GM10266 (cell line): ENCODE results near the gene CH25H.
"Not testable (repeated sequence)": the region's sequence is repeated elsewhere in the genome, so short reads cannot be mapped to it uniquely, and the experiment has no call there.

ENCODE experiments used
- DNase-seq: peaks from one replicate; pipeline ENCODE4 v3.0.0; 2012; ENCODE audit errors: extremely low spot score
- CTCF ChIP-seq: IDR thresholded peaks from 2 replicates; pipeline ENCODE4 v1.5.1; 2012; ENCODE audit warnings: mild to moderate bottlenecking, low read depth; ENCODE audit not compliant: control insufficient read depth, insufficient read depth; ENCODE audit errors: missing control alignments

Gene CH25H

GRCh38 chr10:89248990-89249389 is 41.9 kb upstream of the CH25H start:
- DNase-seq, result peak; percentile 47
- TF ChIP-seq CTCF, result no peak

- DNase-seq, result not testable (repeated sequence)
Observed at GRCh38 chr10:89247623-89248022, 40.5 kb upstream of the CH25H start.

DNA sequence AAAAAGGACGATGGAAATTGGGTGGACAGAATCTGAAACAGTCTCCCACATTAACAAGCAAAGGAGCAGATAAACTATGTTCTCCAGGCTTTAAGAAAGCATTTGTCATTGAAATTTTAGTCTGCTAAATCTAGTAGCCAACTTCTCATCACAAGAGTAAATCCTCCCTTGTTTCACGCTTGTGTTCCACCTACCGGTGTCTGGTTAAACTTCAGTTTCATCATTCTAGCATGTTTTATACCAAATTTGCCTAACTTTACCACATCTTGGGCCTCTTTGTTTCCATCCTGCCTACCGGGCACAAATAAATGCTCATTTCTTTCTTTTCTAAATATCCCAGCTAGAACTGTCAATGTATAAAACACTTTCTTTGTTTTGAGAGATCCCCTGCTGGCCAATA is 38.7 kb upstream of the CH25H start:
- DNase-seq, result peak; percentile 47
- peak; percentile 36 for TF ChIP-seq CTCF

GRCh38 chr10:89242840-89243568 is 35.9 kb upstream of the CH25H start:
- no peak for DNase-seq
- no peak for TF ChIP-seq CTCF

GRCh38 chr10:89242345-89242684 is 35.2 kb upstream of the CH25H start:
- DNase-seq, result no peak
- TF ChIP-seq CTCF, result no peak

DNA sequence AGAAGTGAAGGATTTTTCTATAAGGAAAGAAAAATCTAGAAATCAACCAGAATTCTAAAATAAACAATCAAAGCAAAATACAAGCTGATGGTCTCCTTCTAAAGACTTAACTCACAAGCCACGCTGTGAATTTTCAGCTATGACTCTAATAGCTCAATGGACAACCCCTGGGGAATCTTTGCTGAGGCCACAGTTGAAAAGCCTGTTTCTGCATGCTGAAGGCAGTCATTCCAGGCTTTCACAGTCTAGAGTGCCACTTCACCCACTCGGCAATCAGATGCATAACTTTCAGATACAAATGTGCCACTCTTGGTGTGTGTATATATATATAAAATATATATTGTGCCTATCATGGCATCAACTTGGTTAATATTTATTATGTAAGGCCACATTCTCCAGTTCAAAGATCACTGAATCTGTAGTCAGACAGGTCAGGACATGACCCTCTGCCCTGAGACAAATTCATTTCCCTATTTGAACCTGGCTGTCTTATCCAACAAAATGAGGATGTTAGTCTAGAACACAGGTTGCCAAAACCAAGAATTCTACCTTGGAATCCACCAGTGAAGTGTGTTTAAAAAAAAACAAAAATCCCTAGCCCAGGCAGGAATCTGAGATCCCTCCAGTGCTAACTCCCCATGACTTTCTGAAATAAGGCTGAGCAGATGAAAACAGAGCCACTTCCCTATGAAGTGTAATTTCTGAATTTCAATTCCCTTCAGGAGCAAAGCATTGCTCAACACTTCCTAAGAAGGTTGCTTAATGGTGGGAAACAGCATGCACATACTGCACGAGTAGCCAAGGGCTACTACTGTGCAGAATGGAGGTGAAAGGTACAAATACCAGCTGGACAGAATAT is 34.6 kb upstream of the CH25H start:
- no peak for TF ChIP-seq CTCF
- no peak for DNase-seq

DNA sequence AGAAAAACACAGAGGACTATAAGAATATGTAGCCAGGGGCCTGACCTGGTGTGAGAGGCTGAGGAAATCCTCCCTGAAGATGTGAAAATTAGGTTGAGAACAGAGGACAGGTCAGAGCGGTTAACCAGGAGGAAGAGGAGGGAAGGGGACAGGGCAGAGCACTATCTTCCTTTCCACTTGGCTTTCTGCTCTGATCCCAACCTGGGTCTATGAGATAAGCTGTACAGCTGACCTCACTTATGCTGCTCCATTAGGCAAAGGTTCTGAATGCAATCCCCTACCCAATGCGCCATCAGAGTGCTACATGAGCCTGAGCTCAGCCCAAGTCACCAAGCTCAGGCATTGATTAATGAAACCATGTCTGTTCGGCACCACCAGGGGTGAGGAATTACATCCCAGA is 33.9 kb upstream of the CH25H start:
- DNase-seq, result no peak

More for the DNA sequence above, 33.9 kb upstream of the CH25H start:
- no peak for TF ChIP-seq CTCF
